C4-2B (cell line): ENCODE measurements around the gene DDX5.

Experiments used
- H3K27ac ChIP-seq: fragments of 450-650 bp; 2 replicates; pipeline ENCODE4 v1.5.1; 2017
- ZFX ChIP-seq: fragments of 450-650 bp; IDR thresholded peaks from 2 replicates; pipeline ENCODE4 v1.6.1; 2017
- TF ChIP-seq, protein P1 (sequence below): fragments of 450-650 bp; conservative IDR thresholded peaks from 2 replicates; pipeline ENCODE4 v1.5.1; 2017; ENCODE audit warnings: mild to moderate bottlenecking

DDX5 gene

DNA sequence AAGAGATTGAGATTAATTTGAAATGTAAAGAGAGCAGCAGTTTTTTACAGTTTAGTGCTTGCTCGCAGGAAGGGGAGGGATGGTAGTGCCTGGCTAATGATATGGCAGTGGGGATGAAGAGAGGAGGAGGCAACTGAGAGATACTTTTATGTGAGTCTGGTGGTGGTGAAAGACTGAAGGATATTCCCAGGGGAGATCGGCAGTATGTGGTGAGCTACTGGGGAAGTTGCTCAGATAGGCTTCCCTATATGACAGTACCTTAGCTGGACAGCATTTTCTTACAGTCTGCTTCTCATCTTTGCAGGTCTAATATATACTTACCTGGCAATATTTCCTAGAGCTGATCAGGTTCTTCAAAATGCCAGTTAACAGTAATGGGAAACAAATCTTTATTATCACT is 9.3 kb upstream of the DDX5 start:
- TF ChIP-seq, protein P1, sequence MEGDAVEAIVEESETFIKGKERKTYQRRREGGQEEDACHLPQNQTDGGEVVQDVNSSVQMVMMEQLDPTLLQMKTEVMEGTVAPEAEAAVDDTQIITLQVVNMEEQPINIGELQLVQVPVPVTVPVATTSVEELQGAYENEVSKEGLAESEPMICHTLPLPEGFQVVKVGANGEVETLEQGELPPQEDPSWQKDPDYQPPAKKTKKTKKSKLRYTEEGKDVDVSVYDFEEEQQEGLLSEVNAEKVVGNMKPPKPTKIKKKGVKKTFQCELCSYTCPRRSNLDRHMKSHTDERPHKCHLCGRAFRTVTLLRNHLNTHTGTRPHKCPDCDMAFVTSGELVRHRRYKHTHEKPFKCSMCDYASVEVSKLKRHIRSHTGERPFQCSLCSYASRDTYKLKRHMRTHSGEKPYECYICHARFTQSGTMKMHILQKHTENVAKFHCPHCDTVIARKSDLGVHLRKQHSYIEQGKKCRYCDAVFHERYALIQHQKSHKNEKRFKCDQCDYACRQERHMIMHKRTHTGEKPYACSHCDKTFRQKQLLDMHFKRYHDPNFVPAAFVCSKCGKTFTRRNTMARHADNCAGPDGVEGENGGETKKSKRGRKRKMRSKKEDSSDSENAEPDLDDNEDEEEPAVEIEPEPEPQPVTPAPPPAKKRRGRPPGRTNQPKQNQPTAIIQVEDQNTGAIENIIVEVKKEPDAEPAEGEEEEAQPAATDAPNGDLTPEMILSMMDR: no peak
- no peak for TF ChIP-seq ZFX
- no peak overlapping the region for H3K27ac ChIP-seq

GRCh38 chr17:64509179-64509578 is 3.1 kb upstream of the DDX5 start:
- TF ChIP-seq ZFX: no peak
- TF ChIP-seq, protein P1: no peak

GRCh38 chr17:64508683-64509082 is 2.6 kb upstream of the DDX5 start:
- H3K27ac ChIP-seq: no peak overlapping the region
- no peak for TF ChIP-seq ZFX
- TF ChIP-seq, protein P1: no peak

More at GRCh38 chr17:64509179-64509578, 3.1 kb upstream of the DDX5 start:
- no peak overlapping the region for H3K27ac ChIP-seq

- H3K27ac ChIP-seq: peak overlapping the region; percentile 98
- TF ChIP-seq, protein P1: peak; percentile 75
- TF ChIP-seq ZFX: no peak
Measured at GRCh38 chr17:64507413-64507782, 1.3 kb upstream of the DDX5 start.

DNA sequence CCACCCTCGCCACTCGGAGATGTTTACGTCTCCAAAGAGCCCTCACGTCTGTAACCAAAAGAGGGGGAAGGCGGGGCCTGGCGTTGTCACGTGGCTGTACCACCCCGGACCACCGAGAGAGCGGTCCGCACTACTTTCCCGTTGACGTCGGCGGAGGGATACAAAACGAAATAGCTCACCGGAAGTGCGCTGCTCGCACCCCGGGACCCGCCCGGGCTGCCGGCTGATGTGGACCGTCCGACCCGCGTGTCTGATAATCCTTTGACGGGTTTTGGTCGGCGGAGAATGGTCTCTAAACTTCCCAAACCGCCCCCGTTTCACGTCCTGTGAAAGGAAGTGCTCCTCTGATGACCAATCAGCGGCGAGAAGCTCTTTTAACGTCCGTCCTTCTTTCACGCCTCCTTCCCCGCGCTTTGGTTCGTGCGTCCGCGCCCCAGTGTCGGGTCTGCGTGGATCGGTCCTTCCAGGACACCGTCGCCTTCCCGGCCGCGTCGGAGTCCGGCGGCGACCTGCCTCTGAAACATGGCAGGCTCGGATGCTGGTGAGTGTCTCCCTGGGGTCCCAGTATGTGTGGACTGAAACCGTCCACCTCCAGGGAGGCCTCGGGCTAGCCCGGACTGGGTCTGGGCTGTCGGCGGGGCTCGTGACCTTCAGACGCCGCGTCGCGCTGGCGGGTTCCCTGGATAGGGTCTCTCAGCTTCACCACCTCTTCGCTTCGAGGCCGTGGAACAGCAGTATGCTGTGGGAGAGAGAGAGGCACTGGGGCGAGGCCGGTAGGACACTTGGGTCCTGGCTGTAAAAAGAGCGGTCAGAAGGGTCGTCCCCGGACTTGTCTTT is 705 bp upstream of the DDX5 start, which contains the start of gene CEP95:
CEP95 (plus strand) TSS at position 402 of the 837 bp plus-strand sequence; CDS start at position 523, 121 bp downstream.
- H3K27ac ChIP-seq: peak within 1 kb of the TSS; percentile 98
- TF ChIP-seq ZFX: no peak; the same call in 1 of the 2 replicates
- TF ChIP-seq, protein P1: no peak

- H3K27ac ChIP-seq: peak overlapping the region; percentile 98
- TF ChIP-seq, protein P1: no peak
- TF ChIP-seq ZFX: peak; percentile 49
Measured at GRCh38 chr17:64505340-64506200, 519 bp downstream of the DDX5 start.
